HK-2 (cell line): ENCODE data around the gene CREBZF.

Source experiments
- DNase-seq: peaks from one replicate; pipeline ENCODE4 v3.0.0-alpha.2; 2018; ENCODE audit not compliant: unreplicated experiment

The CREBZF gene, protein sequence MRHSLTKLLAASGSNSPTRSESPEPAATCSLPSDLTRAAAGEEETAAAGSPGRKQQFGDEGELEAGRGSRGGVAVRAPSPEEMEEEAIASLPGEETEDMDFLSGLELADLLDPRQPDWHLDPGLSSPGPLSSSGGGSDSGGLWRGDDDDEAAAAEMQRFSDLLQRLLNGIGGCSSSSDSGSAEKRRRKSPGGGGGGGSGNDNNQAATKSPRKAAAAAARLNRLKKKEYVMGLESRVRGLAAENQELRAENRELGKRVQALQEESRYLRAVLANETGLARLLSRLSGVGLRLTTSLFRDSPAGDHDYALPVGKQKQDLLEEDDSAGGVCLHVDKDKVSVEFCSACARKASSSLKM

DNA sequence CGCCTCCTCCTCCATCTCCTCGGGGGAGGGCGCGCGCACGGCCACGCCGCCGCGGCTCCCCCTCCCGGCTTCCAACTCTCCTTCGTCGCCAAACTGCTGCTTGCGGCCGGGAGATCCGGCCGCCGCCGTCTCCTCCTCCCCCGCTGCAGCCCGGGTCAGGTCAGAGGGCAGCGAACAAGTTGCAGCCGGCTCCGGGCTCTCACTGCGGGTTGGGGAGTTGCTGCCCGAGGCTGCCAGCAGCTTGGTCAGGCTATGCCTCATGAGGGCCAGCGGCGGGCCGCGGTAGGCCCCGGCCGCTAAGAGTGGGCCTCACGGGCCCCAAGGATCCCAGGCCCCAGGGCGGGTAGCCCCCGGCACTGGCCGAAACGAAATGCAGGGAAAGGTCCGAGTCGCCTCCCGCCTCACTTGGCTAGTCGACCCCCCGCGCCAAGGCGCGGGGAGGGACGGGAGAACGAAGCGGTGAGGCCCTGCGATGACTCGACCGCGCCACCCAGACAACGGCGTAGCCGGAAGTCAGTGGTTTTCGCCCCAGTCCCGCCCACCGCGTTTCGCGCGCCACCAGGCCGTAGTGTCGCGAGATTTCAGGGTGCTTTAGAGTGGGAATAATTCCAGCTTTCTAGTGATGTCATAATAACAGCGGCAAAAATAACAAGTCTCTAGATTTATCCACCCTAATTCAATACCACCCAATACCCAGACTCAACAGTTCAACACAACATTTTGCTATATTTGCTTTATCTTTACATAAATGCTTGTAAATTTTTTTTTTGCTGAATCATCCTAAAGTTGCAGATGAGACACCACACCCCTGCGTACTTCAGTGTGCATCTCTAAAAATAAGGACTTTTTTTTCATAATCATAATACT, at the start of gene CREBZF:
Gene CREBZF (minus strand): TSS at position 515 of the 867 bp plus-strand sequence. CDS start 254 bp downstream, at position 261.
- peak; percentile 91 for DNase-seq

DNA sequence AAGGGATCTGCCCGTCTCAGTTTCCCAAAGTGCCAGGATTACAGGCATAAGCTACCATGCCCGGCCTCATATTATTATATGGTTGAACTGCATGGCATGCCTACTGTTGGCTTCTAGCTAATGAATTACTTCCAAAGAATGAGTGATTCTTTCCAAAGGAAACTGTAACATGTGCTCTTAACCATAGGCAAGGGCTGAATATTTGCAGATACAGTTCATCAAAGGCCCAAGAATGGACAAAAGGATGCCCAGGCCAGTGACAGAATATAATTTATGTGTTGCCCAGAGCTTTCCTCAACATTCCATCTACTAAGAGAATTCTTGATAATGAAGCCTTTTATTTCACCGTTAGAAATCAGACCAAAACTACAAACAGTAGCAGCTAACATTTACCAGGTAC, 48.0 kb upstream of the CREBZF start:
- no peak for DNase-seq

DNA sequence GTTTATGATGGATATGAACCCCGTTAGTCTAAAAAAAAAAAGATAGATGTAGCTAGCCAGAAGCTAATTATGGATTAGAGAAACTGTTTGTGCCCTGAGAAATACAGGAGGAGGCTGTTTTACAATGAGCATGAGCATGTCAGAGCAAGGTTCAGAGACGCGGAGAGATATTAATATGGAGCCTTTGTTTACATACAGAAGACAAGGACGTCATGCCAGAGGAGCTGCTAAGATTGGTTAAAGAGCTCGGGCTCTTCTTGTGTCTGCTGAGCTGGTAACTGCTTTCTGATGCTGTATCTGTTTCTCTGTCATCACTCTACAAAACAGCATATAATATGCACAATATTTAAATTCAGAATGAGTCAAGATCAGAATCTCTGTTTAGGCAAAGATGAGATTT, 46.0 kb upstream of the CREBZF start:
- no peak for DNase-seq

DNA sequence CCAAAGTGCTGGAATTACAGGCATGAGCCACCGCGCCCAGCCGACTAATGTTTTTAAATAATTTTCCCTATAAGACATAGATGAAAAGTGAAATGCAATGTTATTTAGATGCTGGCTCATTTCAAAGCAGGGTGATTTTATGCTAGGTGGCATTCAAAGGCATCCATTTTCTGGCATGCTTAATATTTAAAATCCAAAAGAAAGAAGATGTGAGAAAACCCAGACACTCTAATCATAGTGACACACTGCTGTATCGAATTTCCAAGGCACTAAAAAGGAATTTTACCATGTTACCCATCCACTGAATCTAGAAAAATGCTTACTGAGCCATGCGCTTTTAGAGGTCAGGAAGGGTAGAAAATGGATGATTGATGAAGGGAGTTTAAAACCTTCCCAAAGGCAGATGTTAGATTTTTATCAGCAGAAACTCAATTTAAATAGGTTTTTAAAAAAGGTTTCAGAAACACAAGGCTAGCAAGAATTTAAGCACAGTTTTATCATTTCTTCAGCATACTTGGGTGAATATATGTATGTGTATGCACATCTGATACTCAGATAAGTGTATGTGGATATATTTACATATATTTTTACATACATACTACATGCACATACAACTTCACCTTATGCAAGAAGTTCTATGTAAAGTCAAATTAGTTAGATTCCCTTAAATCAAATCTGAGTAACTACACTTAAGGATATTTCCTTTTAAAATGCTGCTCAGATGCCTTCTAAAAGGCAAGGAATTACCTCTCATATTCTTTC, 45.2 kb upstream of the CREBZF start:
- no peak for DNase-seq

DNA sequence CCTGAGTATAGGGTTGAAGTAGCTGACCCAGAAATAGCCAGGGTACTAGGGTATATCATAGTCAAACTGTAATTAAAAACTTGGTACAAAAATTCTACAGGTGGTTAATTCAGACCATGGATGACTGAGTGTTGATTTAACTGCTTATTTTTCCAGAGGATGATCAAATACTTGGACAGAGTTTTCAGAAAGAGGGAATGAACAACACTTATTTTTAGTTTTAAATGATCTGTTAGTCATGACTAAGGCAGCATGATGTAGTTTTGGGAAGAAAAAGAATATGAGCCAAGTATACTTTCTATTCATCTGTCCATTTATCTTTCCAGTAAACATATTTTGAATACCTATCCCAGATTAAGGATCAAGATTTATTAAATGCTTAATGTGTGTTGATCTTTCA, 40.9 kb upstream of the CREBZF start:
- DNase-seq, result no peak

DNA sequence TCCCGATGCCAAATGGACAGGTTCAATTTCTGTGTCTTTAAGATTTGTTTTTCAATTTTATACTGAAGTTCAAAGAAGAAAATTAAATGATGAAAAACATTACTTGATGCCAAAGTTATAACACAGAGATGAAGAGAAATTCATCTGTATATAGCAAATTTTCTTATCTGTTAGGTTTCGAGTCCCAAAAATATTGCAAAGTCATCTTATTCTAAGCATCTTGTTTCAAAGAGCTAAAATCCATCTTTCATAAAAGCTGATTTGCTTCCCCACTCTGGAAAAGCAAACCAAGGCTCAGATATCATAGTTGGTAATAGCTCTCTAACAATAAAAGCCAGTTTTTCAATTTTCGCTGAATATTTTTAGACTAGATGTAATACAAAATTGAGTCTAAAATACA, 40.0 kb upstream of the CREBZF start:
- DNase-seq, result no peak

DNA sequence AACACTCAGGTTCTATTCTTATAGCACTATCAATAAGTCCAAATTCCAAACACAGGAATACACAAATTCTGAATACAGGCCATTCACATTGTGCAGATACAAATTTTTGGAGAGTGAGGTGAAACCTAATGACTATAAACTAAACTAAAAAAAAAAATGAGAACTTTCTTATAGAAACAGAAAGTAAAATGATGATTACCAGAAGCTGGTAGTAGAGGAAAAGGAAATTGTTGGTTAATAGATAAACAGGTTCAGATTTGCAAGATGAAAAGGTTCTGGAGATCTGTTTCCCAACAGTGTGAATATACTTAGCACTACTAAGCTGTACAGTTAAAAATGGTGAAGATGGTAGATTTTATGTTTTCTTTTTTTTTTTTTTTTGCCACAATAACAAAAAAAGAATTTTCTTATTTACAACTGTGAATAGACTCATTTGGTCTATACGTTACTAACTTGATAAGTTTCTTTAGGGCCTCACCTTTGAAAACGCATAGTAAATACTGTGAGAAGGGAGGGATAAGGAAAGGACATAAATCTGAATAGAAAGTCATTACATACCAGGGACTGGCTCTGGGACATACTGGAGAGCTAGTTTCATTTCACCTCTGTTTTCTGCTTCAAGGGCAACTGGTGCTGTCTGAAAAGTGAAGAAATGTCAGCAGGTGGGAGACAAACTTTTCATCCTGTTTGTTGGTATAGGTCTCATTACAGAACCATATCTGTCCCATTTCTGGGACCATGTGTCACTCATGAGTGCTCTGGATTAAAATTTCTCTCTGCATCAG, 35.2 kb upstream of the CREBZF start:
- no peak for DNase-seq

DNA sequence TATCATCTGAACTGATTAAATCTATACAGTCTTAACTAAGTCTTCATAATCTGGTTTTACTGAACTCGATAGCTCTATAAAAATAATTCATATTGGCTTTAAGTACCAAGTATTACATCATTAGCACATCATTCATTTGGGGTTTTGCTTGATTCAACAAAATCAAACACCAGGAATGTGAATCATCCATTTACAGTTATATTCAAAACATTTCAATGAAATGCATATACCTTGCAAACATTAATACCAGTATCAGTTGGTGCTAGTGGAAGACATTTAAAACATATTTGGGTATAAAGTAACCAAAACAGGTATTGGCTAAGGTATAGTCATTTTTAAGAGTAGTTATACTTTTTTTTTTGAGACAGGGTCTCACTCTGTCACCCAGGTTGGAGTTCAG, 33.3 kb upstream of the CREBZF start:
- no peak for DNase-seq

DNA sequence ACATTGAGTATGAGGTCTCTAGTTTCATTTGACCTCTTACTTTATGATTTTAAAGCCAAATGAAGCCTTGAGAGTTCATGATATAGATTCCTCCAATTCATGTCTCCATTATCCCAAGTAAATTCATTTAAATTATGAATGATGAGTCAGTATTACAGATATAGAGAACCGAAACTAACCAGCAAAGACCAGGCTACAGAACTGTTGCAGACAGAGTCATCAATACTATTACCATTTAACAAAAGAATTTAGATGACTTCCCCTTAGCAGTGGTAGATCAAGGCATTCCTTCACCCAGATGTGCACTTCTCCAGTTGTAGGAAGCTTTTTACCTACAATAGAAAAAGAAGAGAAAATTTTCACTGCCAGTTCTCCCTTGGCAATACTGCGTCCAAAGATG, 32.8 kb upstream of the CREBZF start:
- DNase-seq, result no peak

DNA sequence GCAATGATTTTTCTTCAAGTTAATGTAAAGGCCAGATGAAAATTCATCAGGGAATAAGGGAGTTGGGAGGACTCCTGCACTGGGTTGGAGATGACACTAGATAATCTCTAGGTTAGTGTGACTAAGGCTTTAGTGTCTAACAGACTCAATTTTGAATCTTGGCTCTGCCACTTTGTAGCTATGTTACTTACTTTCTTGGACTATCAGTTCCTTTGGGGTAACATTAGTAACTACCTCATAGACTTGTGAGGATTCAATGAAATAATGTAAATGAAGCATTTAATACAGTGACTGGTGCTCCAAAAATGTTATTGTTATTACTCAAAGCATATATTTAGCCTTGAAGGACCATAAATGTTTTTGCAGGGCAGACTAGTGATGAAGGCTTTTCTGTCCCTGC, 30.6 kb upstream of the CREBZF start:
- DNase-seq, result no peak

DNA sequence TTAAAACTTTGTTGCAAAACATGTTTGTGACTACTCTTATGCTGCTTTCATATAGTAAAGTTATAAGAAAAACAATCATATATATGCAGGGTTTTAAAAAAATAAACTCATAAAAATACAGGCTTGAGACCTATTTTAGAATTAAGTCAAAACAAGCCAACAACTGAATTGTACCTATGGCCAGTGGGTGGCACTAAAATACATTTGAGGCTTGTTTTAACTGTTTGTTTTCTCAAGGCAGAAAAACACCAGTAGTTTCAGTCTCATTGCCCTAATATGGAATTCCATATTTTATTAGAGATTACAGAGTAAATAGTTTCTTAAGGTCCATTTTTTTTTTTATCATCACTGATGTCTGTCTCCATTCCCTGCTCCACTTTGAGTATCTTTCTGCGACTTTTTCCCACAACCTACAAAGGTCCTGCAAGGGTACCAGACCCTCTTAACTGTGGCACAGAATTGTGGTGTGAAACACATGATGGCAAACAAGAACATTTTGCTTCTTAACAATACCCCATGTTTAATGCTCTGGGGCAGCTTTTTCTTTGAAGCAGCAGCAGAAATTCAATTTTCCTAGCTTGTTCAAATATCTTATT, 29.6 kb upstream of the CREBZF start:
- no peak for DNase-seq

DNA sequence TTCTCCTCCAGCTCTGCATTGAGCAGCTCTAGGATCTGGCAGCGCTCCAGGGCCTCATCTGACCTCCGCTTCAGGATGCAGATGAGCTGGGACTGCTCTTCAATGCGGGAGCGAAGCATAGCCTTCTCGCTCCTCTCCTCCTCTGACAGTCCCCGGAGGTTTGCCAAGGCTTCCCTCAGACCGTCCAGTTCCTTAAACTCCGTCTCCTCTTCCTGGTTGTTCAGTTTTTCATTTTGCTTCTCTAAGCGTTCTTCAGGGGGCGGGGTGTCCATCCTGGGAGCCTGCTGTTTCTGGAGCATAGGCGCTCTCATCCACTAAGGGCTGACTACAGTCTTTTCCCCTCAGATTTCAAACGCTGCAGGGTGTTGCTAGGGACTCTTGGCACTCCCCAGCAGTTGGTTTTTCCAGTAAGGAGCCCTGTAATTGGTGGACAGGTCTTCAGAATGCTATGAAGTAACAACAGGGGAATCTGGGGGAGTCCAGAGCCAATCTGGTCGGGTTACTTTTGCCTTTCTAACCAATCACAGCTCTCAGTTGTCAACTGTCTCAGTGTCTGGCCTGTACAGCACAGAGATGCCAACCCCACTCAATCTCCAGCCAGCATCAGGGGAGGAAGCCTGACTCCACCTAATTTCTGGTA, 21.0 kb upstream of the CREBZF start, which contains the start of gene CCDC89:
Gene CCDC89 (minus strand): TSS at position 376 of the 640 bp plus-strand sequence. CDS start 65 bp downstream, at position 311.
- no peak for DNase-seq

DNA sequence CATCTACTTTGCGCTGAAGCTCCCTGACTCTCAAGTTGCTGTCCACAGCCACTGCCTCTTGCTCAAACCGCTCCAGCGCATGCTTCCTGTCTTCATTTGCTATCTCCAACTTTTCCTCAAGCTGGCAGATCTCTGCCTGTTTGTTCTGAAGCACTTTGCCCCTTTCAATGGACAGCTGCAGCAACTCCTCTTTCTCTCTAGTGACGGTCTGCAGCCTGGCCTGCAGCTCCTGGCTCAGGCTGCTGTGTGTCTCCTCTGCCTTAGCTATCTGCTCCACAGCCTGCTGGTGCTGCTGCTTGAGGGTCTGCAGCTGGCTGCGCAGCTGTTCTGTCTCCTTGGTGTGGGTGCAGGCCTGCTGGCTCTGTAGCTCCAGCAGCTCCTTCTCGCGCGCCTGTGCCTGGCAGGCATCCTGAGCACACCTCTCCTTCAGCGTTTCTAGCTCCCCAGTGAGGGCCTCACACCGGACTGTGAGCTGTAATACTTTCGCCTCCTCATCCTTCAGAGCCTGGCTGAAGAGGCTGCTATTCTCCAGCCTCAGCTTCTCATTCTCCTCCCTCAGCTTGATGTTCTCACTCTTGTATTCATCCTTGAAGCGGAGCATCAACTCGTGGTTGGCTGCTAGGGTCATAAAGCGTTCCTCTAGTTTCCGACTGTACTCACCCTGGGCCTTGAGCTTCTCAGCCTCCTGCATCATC, 20.3 kb upstream of the CREBZF start:
- no peak for DNase-seq

DNA sequence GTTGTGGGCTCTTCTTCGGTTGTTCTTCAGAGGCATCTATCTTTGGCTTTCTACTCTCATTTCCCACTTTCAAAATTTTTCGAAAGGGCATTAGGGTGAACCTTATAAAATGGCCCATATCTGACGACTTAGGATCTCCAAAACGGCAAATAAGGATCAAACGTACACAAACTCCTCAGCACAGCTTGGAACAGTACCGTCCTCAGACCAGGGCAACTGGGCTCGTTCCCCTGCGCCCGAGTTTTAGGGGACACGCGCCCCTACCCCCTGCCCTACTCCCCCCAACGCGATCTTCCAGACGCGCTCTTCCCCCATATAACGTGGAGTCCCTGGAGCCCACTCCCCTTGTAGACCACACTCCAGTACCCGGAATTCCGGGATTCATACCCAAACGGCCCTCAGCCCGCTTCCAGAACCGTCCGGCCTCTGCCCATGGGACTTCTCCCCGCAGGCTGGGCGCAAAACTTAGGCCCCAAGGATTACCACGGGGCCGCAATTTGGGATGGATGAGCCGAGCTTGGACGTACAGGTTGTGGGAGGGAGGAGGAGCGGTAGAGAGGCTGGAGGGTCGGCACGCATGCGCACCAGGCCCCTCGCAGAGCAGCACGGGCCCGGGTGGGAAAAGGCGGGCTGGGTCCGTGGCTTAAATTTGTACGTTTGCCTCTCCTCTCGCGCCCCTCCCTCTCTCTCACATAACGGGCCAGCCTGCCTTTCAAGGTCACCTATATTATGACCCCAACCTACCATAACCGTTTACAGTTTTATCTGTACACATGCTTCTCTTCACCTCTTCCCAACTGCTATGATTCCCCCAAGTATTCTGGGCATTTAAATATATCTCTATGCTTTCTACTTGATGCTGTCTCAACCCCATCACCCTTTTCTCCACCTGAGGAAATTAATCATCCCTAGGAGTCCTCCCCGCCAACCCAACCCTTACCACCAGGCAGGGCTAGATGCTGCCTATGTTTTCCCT, 17.7 kb upstream of the CREBZF start:
- no peak for DNase-seq

DNA sequence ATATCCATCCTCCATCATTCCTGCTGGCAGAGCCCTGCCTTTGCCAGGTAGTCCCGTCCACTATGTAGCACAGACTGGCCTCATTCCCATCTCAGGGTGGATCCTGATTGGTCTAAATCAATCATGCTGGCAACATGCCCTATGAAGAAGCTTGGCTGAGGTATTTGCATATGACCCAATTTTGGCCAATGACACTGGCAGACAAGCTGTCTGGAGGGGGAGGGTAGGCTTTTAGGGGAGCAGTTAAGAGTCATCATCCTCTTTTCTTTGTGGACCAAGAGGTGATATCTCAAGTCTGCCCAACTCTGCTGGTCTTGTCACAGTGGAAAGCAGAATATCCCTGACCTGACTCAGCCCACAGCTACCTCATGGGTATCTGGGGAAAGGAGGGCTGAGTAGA, 16.0 kb upstream of the CREBZF start:
- no peak for DNase-seq

DNA sequence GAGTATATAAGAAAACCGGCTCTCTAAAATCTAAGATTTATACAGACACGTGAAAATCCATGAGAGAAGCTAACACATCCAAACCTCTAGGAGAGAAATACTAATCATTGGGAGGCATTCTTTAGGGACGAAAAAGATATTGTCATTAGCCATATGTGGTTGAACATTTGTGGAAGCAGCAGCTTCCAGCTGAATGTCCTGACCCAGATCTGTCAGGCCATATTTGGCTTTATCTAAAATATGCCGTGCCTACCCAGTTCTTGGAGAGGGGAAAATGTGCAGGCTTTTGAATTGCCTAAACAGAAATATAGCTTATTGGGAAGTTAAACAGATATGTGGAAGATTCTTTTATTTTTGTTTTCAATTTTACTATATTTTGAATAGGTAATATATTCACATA, 14.6 kb upstream of the CREBZF start:
- DNase-seq, result no peak

DNA sequence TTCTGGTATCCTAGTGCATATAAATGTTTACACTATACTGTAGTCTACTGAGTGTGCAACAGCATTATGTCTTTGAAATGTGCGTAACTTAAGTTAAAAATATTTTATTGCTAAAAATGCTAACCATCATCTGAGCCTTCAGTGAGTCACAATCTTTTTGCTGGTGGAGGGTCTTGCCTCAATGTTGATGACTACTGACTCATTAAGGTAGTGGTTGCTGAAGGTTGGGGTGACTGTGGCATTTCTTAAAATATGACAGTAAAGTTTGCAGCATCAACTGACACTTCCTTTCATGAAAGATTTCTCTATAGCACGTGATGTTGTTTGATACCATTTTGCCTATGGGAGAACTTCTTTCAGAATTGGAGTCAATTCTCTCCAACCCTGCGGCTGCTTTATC, 8.5 kb upstream of the CREBZF start:
- DNase-seq, result no peak

DNA sequence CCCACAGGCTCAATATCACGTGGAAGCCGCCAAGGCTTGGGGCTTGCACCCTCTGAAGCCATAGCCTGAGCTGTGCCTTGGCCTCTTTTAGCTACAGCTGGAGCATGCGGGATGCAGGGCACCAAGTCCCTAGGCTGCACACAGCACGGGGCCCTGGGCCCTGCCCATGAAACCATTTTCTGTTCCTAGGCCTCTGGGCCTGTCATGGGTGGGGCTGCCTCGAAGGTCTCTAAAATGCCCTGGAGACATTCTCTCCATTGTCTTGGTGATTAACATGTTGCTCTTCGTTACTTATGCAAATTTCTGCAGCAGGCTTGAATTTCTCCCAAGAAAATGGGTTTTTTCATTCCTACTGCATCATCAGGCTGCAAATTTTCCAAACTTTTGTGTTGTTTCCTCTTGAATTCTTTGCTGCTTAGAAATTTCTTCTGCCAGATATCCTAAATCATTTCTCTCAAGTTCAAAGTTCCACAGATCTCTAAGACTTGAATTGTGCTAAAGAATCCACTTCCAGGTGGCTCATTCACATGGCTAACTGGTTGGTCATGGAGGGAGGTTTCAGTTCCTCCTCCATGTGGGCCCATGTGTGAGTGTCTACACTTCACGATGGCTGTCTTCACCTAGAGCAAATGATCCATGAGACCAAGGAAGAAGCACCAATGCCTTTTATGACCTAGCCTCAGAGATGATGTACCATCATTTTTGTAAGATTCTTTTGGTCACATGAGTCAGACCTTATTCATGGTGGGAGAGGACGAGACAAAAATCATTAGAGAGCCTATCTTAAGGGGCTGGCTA, 7.4 kb upstream of the CREBZF start:
- DNase-seq, result no peak
